ENCODE results near the gene PPP1R12B. TPM values are rescaled to one million over a fixed set of nuclear protein-coding genes. Genes with fewer than 3 reads are reported as not detected.
A peak's percentile ranks its signal among the peaks of the same experiment; 100 is the strongest.
"Not testable (repeated sequence)": the region's sequence is repeated elsewhere in the genome, so short reads cannot be mapped to it uniquely, and the experiment has no call there.

The PPP1R12B gene
- polyA plus RNA-seq, 1 donor (not counting 4 experiments of a cell fraction or from before 2014, with no cell fraction given), result 6.9 TPM

DNA sequence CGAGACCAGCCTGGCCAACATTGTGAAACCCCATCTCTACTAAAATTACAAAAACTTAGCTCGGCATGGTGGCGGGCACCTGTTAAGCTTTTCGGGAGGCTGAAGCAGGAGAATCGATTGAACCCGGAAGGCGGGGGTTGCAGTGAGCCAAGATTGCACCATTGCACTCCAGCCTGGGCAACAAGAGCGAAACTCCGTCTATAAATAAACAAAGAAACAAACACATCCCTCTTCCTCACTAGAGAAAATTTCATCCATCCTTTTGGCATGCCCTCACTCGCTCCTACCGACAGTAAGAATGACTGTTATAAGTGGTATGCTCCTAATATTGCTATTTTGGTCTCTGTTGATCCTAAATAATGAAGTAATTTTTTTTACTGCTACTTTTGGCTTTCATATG is 195.0 kb downstream of the PPP1R12B start:
- H2AFZ ChIP-seq (ENCODE audit: control insufficient read depth, low read length); H3K36me3 ChIP-seq (ENCODE audit: control insufficient read depth in 2 of 2, extremely low read depth in 1 of 2, insufficient read depth in 2 of 2, low read length in 2 of 2); H3K27me3 ChIP-seq (ENCODE audit: control insufficient read depth, extremely low read depth, insufficient read depth, low read length); H3K9me3 ChIP-seq (ENCODE audit: control insufficient read depth, low read depth, low read length); FAIRE-seq; H3K9me1 ChIP-seq (ENCODE audit: control insufficient read depth, extremely low read depth, insufficient read depth, low read length); H3K4me3 ChIP-seq (ENCODE audit: control insufficient read depth in 2 of 3, extremely low read depth in 1 of 3, insufficient read depth in 2 of 3, low read depth in 1 of 3, low read length in 3 of 3); H4K20me1 ChIP-seq (ENCODE audit: control insufficient read depth, extremely low read depth, insufficient read depth, low read length); DNase-seq (ENCODE audit: low read depth, low spot score); H3K79me2 ChIP-seq (ENCODE audit: control insufficient read depth, insufficient read depth, low read length); H3K9ac ChIP-seq (ENCODE audit: control insufficient read depth, extremely low read depth, insufficient read depth, low read length); dilution Hi-C loops (cut with MboI; ENCODE audit: extremely low pct_ligation_motif_present, low sequenced_read_pairs): not testable (repeated sequence)
- Histone ChIP-seq H3K4me1 (ENCODE audit: control insufficient read depth, extremely low read depth, insufficient read depth, low read length) (peaks cover 26% of the 10 kb centered on the region), H3K27ac (ENCODE audit: control insufficient read depth, insufficient read depth, low read length) (peak overlapping the region; percentile 8), H3K4me2 (ENCODE audit: control insufficient read depth, extremely low read depth, insufficient read depth, low read depth, low read length) (peak overlapping the region; percentile 45)

DNA sequence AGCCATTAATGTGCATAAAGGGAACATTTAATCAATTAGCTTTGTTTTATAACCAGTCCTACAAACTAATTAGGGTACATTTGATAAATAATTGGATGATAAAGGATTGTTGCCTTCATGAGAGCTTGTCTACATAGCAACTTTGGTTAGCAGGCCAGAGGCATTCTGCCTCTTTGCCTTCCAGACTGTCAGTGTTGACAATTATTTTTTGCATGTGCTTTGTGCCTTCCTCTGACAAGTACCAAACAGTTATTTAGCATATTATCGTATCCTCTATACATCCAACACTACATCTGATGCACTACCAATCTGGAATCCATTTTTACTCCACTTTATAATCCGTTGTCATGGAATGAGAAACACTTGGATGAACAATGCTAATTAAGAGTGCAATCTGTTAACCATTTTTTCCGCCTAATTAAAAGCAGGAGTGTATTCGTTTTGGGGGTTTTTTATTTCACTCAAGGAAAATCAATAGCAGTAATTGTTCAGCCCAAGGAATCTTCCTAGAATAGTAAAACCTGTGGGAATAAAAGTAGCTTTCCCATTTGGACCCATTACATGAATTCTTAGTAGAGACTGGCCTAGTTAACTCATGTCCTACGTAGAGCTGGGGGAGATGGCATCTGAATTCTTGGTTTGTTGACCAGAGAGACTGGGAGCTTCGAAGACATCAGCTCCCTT is 196.4 kb downstream of the PPP1R12B start:
- H3K9ac ChIP-seq (ENCODE audit: control insufficient read depth, extremely low read depth, insufficient read depth, low read length); DNase-seq (ENCODE audit: low read depth, low spot score); H3K36me3 ChIP-seq (ENCODE audit: control insufficient read depth in 2 of 2, extremely low read depth in 1 of 2, insufficient read depth in 2 of 2, low read length in 2 of 2); H3K4me3 ChIP-seq (ENCODE audit: control insufficient read depth in 2 of 3, extremely low read depth in 1 of 3, insufficient read depth in 2 of 3, low read depth in 1 of 3, low read length in 3 of 3); H4K20me1 ChIP-seq (ENCODE audit: control insufficient read depth, extremely low read depth, insufficient read depth, low read length); H2AFZ ChIP-seq (ENCODE audit: control insufficient read depth, low read length); H3K27me3 ChIP-seq (ENCODE audit: control insufficient read depth, extremely low read depth, insufficient read depth, low read length); H3K4me2 ChIP-seq (ENCODE audit: control insufficient read depth, extremely low read depth, insufficient read depth, low read depth, low read length); dilution Hi-C loops (cut with MboI; ENCODE audit: extremely low pct_ligation_motif_present, low sequenced_read_pairs); H3K79me2 ChIP-seq (ENCODE audit: control insufficient read depth, insufficient read depth, low read length); H3K9me1 ChIP-seq (ENCODE audit: control insufficient read depth, extremely low read depth, insufficient read depth, low read length); H3K9me3 ChIP-seq (ENCODE audit: control insufficient read depth, low read depth, low read length); H3K27ac ChIP-seq (ENCODE audit: control insufficient read depth, insufficient read depth, low read length): not testable (repeated sequence)
- FAIRE-seq, result peak; percentile 17
- peaks cover 13% of the 10 kb centered on the region for H3K4me1 ChIP-seq (ENCODE audit: control insufficient read depth, extremely low read depth, insufficient read depth, low read length)

DNA sequence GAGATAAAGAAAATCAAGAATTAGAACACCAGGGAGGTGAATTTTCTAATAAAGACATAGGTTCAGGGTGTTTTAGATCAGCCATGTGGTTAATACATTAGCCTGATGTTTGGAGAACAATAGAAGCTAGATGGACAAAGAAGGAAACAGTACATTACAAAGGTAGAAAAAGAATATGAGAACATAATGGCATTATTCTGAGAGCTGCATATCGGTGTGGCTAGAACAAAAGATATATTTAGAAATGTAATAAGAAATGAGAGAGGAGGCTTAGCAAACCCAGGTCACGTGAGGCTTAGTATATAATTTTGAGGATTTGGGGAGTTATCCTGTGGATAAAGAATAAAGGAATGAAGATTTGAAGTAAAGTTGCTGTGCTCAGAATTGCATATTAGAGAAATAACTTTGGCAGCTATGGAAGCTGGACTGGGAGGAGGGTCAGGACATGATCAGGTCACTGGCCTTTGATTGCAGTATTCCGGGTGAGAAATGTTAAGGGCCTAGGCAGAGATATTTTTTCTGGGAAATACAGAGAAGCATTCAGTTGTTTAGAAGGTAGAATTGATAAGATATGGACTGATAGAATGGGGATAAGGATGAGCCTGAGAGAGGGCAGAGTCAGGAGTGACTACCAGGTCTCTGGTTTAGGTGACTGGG is 197.3 kb downstream of the PPP1R12B start:
- H3K9me3 ChIP-seq (ENCODE audit: control insufficient read depth, low read depth, low read length); H3K79me2 ChIP-seq (ENCODE audit: control insufficient read depth, insufficient read depth, low read length); H4K20me1 ChIP-seq (ENCODE audit: control insufficient read depth, extremely low read depth, insufficient read depth, low read length); H2AFZ ChIP-seq (ENCODE audit: control insufficient read depth, low read length); H3K9me1 ChIP-seq (ENCODE audit: control insufficient read depth, extremely low read depth, insufficient read depth, low read length); dilution Hi-C loops (cut with MboI; ENCODE audit: extremely low pct_ligation_motif_present, low sequenced_read_pairs); H3K27me3 ChIP-seq (ENCODE audit: control insufficient read depth, extremely low read depth, insufficient read depth, low read length); H3K4me1 ChIP-seq (ENCODE audit: control insufficient read depth, extremely low read depth, insufficient read depth, low read length); H3K4me2 ChIP-seq (ENCODE audit: control insufficient read depth, extremely low read depth, insufficient read depth, low read depth, low read length); H3K36me3 ChIP-seq (ENCODE audit: control insufficient read depth in 2 of 2, extremely low read depth in 1 of 2, insufficient read depth in 2 of 2, low read length in 2 of 2); H3K9ac ChIP-seq (ENCODE audit: control insufficient read depth, extremely low read depth, insufficient read depth, low read length); FAIRE-seq; H3K4me3 ChIP-seq (ENCODE audit: control insufficient read depth in 2 of 3, extremely low read depth in 1 of 3, insufficient read depth in 2 of 3, low read depth in 1 of 3, low read length in 3 of 3); H3K27ac ChIP-seq (ENCODE audit: control insufficient read depth, insufficient read depth, low read length); DNase-seq (ENCODE audit: low read depth, low spot score): not testable (repeated sequence)

DNA sequence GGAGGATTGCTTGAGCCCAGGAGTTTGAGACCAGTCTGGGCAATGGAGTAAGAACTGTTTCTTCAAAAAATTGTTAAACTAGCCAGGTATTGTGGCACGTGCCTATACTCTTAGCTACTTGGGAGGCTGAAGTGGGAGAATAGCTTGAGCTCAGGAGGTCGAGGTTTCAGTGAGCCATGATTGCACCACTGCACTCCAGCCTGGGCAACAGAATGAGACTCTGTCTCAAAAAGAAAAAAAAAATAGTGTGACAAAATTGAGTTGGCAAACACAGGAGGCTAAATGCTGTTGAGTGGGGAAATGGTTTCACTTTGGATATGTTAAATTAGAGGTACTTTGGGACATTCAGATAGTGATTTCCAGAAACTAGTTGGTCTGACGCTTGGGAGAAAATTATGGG is 197.9 kb downstream of the PPP1R12B start:
- H3K27ac ChIP-seq (ENCODE audit: control insufficient read depth, insufficient read depth, low read length); H3K4me2 ChIP-seq (ENCODE audit: control insufficient read depth, extremely low read depth, insufficient read depth, low read depth, low read length); dilution Hi-C loops (cut with MboI; ENCODE audit: extremely low pct_ligation_motif_present, low sequenced_read_pairs): not testable (repeated sequence)

DNA sequence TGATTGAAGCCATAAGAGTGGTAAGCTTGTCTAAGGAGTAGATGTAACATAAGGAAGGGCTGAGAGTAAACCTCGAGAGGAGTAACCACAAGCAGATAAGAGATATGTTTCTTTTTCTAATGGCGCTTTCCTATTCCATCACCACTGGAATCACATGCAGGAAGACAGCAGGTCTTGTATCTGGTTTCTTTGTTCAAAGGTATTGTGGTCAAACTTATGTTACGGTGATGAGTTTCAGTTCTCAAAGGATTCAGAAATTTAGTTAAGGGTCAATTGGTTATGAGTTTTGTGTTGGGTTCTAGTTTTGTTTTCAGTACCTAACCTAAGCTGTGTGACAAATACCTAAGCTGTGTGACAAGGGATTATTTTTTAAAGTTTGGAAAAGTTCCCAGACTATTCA is 198.3 kb downstream of the PPP1R12B start:
- H3K27me3 ChIP-seq (ENCODE audit: control insufficient read depth, extremely low read depth, insufficient read depth, low read length); H3K79me2 ChIP-seq (ENCODE audit: control insufficient read depth, insufficient read depth, low read length); dilution Hi-C loops (cut with MboI; ENCODE audit: extremely low pct_ligation_motif_present, low sequenced_read_pairs); H3K9me1 ChIP-seq (ENCODE audit: control insufficient read depth, extremely low read depth, insufficient read depth, low read length); H3K27ac ChIP-seq (ENCODE audit: control insufficient read depth, insufficient read depth, low read length); H3K36me3 ChIP-seq (ENCODE audit: control insufficient read depth in 2 of 2, extremely low read depth in 1 of 2, insufficient read depth in 2 of 2, low read length in 2 of 2); H3K9me3 ChIP-seq (ENCODE audit: control insufficient read depth, low read depth, low read length); DNase-seq (ENCODE audit: low read depth, low spot score); H3K4me1 ChIP-seq (ENCODE audit: control insufficient read depth, extremely low read depth, insufficient read depth, low read length); FAIRE-seq; H4K20me1 ChIP-seq (ENCODE audit: control insufficient read depth, extremely low read depth, insufficient read depth, low read length); H3K9ac ChIP-seq (ENCODE audit: control insufficient read depth, extremely low read depth, insufficient read depth, low read length); H3K4me2 ChIP-seq (ENCODE audit: control insufficient read depth, extremely low read depth, insufficient read depth, low read depth, low read length); H2AFZ ChIP-seq (ENCODE audit: control insufficient read depth, low read length); H3K4me3 ChIP-seq (ENCODE audit: control insufficient read depth in 2 of 3, extremely low read depth in 1 of 3, insufficient read depth in 2 of 3, low read depth in 1 of 3, low read length in 3 of 3): not testable (repeated sequence)

More for the DNA sequence above, 197.9 kb downstream of the PPP1R12B start:
- H3K9me3 ChIP-seq (ENCODE audit: control insufficient read depth, low read depth, low read length); H3K27me3 ChIP-seq (ENCODE audit: control insufficient read depth, extremely low read depth, insufficient read depth, low read length); H3K9me1 ChIP-seq (ENCODE audit: control insufficient read depth, extremely low read depth, insufficient read depth, low read length); H3K36me3 ChIP-seq (ENCODE audit: control insufficient read depth in 2 of 2, extremely low read depth in 1 of 2, insufficient read depth in 2 of 2, low read length in 2 of 2); DNase-seq (ENCODE audit: low read depth, low spot score); H2AFZ ChIP-seq (ENCODE audit: control insufficient read depth, low read length); H3K79me2 ChIP-seq (ENCODE audit: control insufficient read depth, insufficient read depth, low read length); H3K4me1 ChIP-seq (ENCODE audit: control insufficient read depth, extremely low read depth, insufficient read depth, low read length); FAIRE-seq; H3K9ac ChIP-seq (ENCODE audit: control insufficient read depth, extremely low read depth, insufficient read depth, low read length); H3K4me3 ChIP-seq (ENCODE audit: control insufficient read depth in 2 of 3, extremely low read depth in 1 of 3, insufficient read depth in 2 of 3, low read depth in 1 of 3, low read length in 3 of 3); H4K20me1 ChIP-seq (ENCODE audit: control insufficient read depth, extremely low read depth, insufficient read depth, low read length): not testable (repeated sequence)

All from keratinocyte (primary cell).